Effector memory CD8-positive, alpha-beta T cell (primary cell): Measurements from ENCODE around the gene MUC5AC.
"Not testable (repeated sequence)": the region's sequence is repeated elsewhere in the genome, so short reads cannot be mapped to it uniquely, and the experiment has no call there.

ENCODE experiments used
- ATAC-seq: fragments of 150-1000 bp; cut with Tn5 transposase; replicated peaks from 2 replicates; pipeline ENCODE4 v1.10.0; 2021; ENCODE audit warnings: mild to moderate bottlenecking, moderate library complexity
- DNase-seq, 3 experiments: peaks; one replicate each; pipeline ENCODE4 v3.0.0; 2021
- H3K27ac Mint-ChIP-seq, 2 donors: one replicate each; pipeline ENCODE4 v1.8.0; 2022; ENCODE audit warnings: mild to moderate bottlenecking in 2 of 2, mixed read lengths in 2 of 2, moderate library complexity in 2 of 2
- H3K27me3 Mint-ChIP-seq, 2 donors: one replicate each; pipeline ENCODE4 v1.8.0; 2022; ENCODE audit warnings: mixed read lengths in 2 of 2
- H3K36me3 Mint-ChIP-seq: one replicate; pipeline ENCODE4 v1.8.0; 2022; ENCODE audit warnings: mild to moderate bottlenecking, moderate library complexity, mixed read lengths; ENCODE audit not compliant: insufficient read depth
- H3K4me1 Mint-ChIP-seq, 2 donors: one replicate each; pipeline ENCODE4 v1.8.0; 2022; ENCODE audit warnings: low read depth in 2 of 2, mixed read lengths in 2 of 2
- H3K4me3 Mint-ChIP-seq, 2 donors: one replicate each; pipeline ENCODE4 v1.8.0; 2022; ENCODE audit warnings: mild to moderate bottlenecking in 2 of 2, mixed read lengths in 2 of 2, moderate library complexity in 2 of 2
- H3K9me3 Mint-ChIP-seq, 2 donors: one replicate each; pipeline ENCODE4 v1.8.0; 2022; ENCODE audit warnings: mixed read lengths in 2 of 2

MUC5AC gene

DNA sequence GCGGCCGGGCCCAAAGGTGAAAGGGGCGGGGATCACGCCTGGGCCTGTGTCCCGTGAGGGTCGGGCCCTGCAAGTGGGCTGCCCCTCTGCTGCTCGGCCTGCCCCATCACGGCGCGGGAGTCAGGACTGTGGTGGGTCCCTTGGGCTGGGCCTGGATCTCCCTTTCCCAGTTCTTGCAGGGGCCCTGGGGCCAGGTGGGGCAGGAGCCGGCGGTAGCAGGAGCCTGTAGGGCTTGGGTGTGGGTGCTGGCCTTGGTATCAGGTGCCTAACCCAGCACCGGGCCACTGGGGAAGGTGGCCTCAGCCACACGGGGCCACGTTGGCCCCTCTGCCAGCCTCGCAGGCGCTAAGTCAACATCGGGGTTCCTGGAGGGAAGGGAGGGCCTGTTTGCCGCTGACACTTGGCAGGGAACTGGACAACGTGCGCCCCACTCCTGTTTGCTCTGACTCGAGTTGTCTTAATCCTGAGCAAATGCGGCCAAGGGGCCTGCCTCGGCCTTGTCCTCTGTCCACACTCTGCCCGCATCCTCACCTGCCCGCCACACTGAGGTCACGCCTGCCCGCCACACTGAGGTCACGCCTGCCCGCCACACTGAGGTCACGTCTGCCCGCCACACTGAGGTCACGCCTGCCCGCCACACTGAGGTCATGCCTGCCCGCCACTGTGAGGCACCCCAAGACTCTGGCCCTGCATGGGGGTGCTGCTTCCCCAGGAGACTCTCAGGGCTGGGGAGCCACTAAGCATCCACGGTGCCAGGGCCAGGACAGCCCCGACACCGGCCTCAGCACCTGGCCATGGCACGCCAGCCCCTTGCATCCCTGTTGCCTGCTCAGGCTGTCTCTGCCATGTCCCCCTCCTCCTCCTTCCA, 50.9 kb downstream of the MUC5AC start:
- Mint-ChIP-seq H3K27ac (no peak overlapping the region), H3K4me3 (no peak overlapping the region), H3K36me3 (no peaks in the 10 kb centered on the region), H3K4me1 (no peaks in the 10 kb centered on the region), H3K9me3 (peaks cover 4 to 7% of the 10 kb centered on the region in 2 donors), H3K27me3 (peaks cover 17 to 41% of the 10 kb centered on the region in 2 donors)
- no peak for DNase-seq
- ATAC-seq = no peak

DNA sequence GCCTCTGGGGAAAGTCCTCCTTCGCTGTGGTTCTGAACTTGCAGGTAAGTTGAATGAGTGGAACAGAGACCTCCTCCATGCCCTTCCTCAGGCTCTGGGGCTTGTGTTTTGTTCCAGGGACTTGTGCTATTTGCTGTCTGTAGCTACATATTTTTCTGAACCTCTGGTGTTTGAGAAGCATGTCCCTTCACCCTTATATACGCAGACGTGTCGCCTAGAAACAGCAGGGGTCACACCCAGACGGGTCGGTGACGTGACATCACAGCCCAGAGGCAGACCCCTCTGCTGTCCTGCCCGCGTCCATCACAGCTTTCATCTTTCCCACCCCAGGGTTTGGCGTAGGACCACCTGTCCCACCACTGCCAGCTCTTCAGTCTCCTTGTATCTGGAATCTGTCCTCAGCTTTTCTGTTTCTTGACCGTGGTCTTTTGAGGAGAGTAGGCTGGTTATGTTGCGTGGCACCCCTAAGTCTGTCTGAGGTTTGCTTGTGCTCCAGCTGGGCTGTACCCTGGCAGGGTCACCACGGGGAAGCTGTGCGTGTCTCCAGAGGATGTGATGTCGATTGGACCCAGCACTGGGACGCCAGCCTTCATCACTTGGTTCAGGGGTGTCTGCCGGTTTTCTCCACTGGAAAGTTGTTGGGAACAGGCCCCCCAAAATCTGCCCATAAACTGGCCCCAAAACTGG, 51.8 kb downstream of the MUC5AC start:
- ATAC-seq (no peak), DNase-seq (no peak)
- Mint-ChIP-seq H3K9me3 (peaks cover 4 to 7% of the 10 kb centered on the region in 2 donors), H3K27me3 (peaks cover 17 to 41% of the 10 kb centered on the region in 2 donors), H3K36me3 (no peaks in the 10 kb centered on the region), H3K4me3 (no peak overlapping the region), H3K4me1 (no peaks in the 10 kb centered on the region), H3K27ac (no peak overlapping the region)

DNA sequence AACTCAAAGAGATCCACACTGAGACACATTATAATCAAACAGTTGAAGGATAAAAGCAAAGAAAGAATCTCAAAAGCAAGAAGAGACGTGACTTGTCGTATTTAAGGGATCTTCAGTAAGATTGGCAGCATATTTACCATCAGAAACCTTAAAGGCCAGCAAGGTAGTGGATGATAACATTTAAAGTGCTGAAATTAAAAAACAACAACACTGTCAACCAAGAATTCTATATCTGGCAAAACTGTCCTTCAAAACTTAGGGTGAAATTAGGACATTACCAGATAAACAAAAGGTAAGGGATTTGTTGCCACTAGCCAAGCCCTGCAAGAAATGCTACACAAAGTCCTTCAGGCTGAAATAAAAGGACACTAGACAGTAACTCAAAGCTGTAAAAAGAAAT, 54.1 kb downstream of the MUC5AC start:
- no peaks in the 10 kb centered on the region for H3K4me1 Mint-ChIP-seq
- peaks cover 17 to 32% of the 10 kb centered on the region in 2 donors for H3K27me3 Mint-ChIP-seq
- ATAC-seq = no peak

DNA sequence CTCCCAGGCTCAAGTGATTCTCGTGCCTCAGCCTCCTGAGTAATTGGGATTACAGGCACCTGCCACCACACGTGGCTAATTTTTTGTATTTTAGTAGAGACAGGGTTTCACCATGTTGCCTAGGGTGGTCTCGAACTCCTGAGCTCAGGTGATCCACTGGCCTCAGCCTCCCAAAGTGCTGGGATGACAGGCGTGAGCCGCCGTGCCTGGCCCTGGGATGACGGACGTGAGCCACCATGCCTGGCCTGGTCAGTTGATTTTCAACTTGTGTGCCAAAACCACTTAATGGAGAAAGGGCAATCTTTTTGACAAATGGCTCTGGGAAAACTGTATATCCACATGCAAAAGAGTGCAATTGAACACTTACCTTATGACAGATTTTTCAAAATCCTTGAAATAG, 58.1 kb downstream of the MUC5AC start:
- not testable (repeated sequence) for H3K4me1 Mint-ChIP-seq, H3K27ac Mint-ChIP-seq, ATAC-seq, H3K4me3 Mint-ChIP-seq, DNase-seq, H3K9me3 Mint-ChIP-seq, H3K36me3 Mint-ChIP-seq
- H3K27me3 Mint-ChIP-seq = peaks cover 7 to 21% of the 10 kb centered on the region in 2 donors

More for the DNA sequence above, 54.1 kb downstream of the MUC5AC start:
- H3K4me3 Mint-ChIP-seq = no peak overlapping the region
- H3K36me3 Mint-ChIP-seq = no peaks in the 10 kb centered on the region
- no peak for DNase-seq
- H3K9me3 Mint-ChIP-seq = peaks cover 4 to 7% of the 10 kb centered on the region in 2 donors
- no peak overlapping the region for H3K27ac Mint-ChIP-seq

DNA sequence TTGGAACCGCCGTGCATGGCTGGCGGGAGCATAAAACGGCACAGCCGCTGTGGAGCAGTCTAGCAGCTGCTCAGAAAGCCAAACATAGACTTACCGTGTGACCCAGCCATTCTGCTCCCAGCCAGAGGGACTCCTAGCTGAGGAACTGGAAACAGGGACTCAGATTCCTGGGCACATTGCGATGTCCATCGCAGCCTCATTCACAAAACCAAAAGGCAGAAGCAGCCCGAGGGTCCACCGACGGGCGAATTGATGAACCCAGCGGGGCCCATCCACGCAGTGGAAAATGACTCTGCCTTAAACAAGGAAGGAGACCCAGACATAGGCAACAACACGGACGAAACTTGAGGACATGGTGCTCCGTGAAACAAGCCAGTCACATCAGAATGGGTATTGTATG, 59.4 kb downstream of the MUC5AC start:
- DNase-seq = no peak
- peaks cover 0 to 21% of the 10 kb centered on the region in 2 donors for H3K27me3 Mint-ChIP-seq
- H3K27ac Mint-ChIP-seq = no peak overlapping the region
- H3K4me3 Mint-ChIP-seq = no peak overlapping the region
- peaks cover 0 to 3% of the 10 kb centered on the region in 2 donors for H3K9me3 Mint-ChIP-seq
- H3K36me3 Mint-ChIP-seq = peaks cover 3% of the 10 kb centered on the region
- H3K4me1 Mint-ChIP-seq = no peaks in the 10 kb centered on the region
- ATAC-seq = no peak

DNA sequence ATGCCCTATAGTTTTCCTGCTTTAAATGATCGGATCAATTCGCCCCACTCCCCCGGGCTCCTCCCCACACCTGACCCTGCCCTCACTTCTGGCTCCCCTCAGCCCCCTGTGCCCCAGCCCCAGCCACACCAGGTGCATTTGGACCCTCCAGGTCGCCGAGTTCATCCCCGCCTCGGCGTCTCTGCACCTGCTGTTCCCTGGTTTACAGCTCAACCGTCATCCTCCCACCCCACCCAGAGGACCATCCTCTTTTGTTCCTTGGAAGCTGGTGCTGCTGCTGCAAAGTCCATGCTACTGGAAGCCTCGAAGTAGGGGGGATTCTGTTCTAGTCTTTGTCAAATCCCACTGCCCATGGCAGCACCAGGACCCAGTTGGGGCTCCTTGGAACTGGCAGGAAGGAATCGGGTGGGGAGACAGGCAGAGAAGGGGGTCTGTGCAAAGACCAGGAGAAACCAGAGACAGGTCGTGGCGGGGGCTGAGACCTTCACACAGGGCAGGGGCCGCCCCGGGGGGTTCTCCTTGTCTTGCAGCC, 60.6 kb downstream of the MUC5AC start:
- Mint-ChIP-seq H3K4me1 (no peaks in the 10 kb centered on the region), H3K36me3 (peaks cover 3% of the 10 kb centered on the region), H3K4me3 (no peak overlapping the region), H3K27ac (no peak overlapping the region), H3K27me3 (peaks cover 0 to 21% of the 10 kb centered on the region in 2 donors), H3K9me3 (no peaks in the 10 kb centered on the region)
- ATAC-seq (no peak), DNase-seq (no peak)

DNA sequence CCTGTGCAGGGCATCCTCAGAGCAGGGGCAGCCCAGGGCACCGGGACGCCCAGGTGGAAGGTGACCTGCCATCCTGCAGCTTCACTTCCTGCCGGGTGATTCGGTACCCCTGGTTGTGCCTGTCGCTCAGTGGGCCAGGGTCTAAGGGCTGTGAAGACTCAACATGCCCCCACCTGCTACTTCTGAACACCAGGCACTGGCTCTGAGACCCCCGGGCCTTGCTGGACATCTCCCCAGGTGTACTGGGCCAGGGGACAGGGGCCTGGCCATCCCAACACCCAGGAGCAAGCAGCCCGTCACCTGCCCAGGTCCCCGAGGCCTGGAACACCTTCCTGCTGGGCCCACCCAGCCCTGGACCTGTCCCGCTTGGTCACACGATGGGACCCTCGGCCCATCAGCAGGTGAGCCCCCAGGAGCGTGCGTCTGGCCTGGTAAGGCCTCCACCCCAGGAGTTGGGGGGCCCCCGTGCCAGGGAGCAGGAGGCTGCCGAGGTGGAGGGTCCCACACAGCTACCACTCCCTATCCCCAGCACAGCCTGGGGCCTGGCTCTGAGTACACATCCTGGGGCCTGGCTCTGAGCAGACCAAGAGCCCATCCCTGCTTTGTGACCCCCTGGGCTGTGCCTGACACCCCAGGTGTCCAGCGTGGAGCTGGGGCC, 61.2 kb downstream of the MUC5AC start:
- Mint-ChIP-seq H3K4me1 (no peaks in the 10 kb centered on the region), H3K27me3 (peaks cover 0 to 26% of the 10 kb centered on the region in 2 donors), H3K36me3 (peaks cover 3% of the 10 kb centered on the region), H3K9me3 (no peaks in the 10 kb centered on the region), H3K4me3 (no peak overlapping the region), H3K27ac (no peak overlapping the region)
- ATAC-seq (no peak), DNase-seq (no peak)

DNA sequence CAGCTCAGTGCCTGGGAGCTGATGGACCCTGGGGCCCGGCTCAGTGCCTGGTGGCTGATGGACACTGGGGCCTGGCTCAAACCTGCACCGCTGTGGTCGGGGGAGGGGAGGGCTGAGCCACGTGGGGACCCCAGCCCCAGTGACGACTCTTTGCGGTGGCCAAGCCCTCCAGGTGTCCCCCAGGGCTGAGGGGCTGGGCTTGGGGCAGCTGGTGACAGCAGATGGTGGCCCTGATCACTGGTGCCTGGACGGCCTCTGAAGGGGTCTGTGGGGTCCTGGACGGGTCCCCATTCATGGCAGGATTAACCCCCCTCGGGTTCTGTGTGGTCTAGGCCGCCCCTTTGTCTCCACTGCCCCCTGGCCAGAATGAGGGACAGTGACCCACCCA, 61.7 kb downstream of the MUC5AC start:
- Mint-ChIP-seq H3K36me3 (peaks cover 3% of the 10 kb centered on the region), H3K9me3 (no peaks in the 10 kb centered on the region), H3K4me1 (no peaks in the 10 kb centered on the region), H3K27me3 (peaks cover 0 to 30% of the 10 kb centered on the region in 2 donors), H3K27ac (no peak overlapping the region), H3K4me3 (no peak overlapping the region)
- ATAC-seq (no peak), DNase-seq (no peak)

DNA sequence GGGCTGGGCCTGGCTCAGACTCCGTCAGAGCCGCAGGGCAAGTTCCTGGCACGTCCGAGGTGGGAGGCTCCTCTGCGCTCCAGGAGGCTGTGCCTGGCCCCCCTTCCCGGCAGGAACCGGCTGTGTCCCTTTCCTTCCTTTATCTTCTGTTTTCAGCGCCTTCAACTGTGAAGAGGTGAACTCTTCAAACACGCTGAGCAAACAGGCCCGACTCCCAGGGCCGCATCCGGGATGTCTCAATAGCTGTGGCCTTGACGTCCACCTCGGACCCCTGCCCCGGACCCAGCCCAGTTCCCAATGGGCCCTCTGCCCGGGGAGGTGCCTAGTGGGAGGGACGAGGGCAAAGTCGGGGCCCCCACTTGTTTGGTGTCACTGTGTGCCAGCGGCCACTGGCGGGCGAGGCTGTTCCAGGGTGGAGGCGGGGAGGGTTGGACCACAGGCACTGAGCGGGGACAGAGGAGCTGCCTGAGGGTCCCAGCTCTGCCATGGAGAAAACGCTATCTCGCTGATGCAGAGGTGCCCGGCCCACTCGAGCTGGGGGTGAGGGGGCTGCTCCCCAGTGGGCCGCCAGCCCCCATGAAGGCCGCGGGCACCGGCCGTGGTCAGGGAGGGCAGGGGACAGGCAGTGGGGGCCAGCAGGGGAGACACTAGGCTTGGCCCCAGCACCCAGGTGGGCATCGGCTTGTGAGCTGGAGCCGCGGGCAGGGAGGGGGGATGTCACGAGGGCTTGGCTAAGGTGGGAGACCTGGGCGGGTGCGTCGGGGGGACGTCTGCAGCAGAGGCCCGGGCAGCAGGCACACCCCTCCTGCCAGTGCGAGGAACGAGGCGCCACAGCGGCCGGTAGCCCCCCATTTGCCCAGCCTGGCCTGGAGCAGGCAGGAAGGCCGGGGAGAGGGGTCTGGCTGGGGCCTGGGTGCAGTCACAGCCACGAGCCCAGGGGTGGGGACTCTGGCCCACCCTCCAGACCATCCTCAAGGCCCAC, 62.4 kb downstream of the MUC5AC start:
- no peaks in the 10 kb centered on the region for H3K9me3 Mint-ChIP-seq
- no peak for DNase-seq
- H3K4me3 Mint-ChIP-seq = no peak overlapping the region
- peaks cover 3% of the 10 kb centered on the region for H3K36me3 Mint-ChIP-seq
- peaks cover 0 to 30% of the 10 kb centered on the region in 2 donors for H3K27me3 Mint-ChIP-seq
- H3K27ac Mint-ChIP-seq = no peak overlapping the region
- H3K4me1 Mint-ChIP-seq = no peaks in the 10 kb centered on the region
- no peak for ATAC-seq

DNA sequence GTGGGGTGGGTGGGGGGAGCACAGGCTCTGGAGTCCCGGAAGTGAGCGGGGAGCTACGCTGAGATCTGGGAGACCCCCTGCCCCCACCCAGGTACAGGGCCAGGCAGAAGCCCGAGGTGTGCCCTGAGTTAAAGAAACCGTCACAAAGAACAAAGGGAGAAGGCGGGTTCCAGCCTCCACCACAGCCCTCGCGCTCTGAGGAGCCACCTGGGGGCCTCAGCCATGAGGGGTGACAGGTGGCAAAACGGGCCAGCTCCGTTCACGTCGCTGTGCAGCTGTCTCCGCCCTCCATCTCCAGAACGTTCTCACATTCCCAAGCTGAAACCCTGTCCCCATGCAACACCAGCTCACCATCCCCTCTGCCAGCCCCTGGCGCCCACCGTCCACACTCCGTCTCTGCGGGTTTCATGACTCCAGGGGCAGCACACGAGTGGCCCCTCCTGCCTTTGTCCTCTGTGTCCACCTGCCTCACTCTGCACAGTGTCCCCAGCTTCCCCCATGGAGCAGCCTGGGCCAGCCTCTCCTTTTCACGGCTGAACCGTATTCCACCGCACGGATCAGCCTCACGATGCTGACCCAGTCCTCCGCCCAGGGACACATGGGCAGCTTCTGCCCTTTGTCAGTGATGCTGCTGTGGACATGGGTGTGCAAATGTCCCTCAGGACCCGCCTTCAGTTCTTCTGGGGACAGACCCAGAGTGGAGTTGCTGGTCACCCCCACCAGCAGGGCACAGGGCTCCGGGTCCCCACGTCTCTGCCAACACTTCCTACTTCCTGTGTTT, 63.4 kb downstream of the MUC5AC start:
- H3K27ac Mint-ChIP-seq = no peak overlapping the region
- no peak overlapping the region for H3K4me3 Mint-ChIP-seq

DNA sequence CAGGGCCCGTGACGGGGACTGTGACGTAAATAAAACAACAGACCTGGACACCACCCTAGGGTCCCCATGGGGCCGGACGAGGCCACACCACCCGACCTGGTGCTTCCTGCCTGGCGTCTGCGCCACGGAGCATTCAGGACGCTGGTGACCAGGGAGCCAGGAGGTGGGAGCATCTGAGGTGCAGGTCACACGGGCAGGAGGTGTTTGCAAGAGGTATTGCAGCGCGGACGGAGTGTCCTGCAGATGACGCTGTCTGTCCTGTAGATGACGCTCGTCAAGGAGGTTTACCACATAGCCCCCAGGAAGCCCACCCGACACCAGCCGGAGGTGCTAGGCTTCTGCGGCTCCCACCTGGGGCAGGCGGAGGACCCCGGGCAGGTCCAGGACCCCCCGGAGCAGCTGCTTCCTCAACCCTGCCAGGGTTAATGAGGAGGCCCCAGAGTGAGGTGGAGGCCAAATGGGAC, 64.1 kb downstream of the MUC5AC start:
- Mint-ChIP-seq H3K27ac (no peak overlapping the region), H3K27me3 (peaks cover 0 to 30% of the 10 kb centered on the region in 2 donors), H3K36me3 (peaks cover 3% of the 10 kb centered on the region), H3K9me3 (no peaks in the 10 kb centered on the region), H3K4me3 (no peak overlapping the region), H3K4me1 (no peaks in the 10 kb centered on the region)
- no peak for ATAC-seq
- DNase-seq = no peak

More for the DNA sequence above, 63.4 kb downstream of the MUC5AC start:
- no peak for ATAC-seq
- DNase-seq = no peak
- H3K36me3 Mint-ChIP-seq = peaks cover 3% of the 10 kb centered on the region
- H3K27me3 Mint-ChIP-seq = peaks cover 0 to 30% of the 10 kb centered on the region in 2 donors
- H3K9me3 Mint-ChIP-seq = no peaks in the 10 kb centered on the region
- no peaks in the 10 kb centered on the region for H3K4me1 Mint-ChIP-seq
